Heart right ventricle (tissue), 16 donors: Measurements from ENCODE around the gene AUTS2. TPM values are rescaled to one million over a fixed set of nuclear protein-coding genes. Genes with fewer than 3 reads are reported as not detected.
"Not testable (repeated sequence)": the region's sequence is repeated elsewhere in the genome, so short reads cannot be mapped to it uniquely, and the experiment has no call there.

ENCODE experiments used
- ATAC-seq, 8 donors: fragments of 200-7000 bp; cut with Tn5 transposase; one replicate each; pipeline ENCODE4 v1.9.1; 2020; ENCODE audit warnings: mild to moderate bottlenecking in 8 of 8, moderate library complexity in 8 of 8, moderate number of reproducible peaks in 1 of 8
- DNase-seq, 2 donors: peaks; one replicate each; pipeline ENCODE4 v3.0.0-alpha.2; 2020
- H3K27ac ChIP-seq, 10 donors: fragments of 200-600 bp; sonication (generic) in 2 of 10; one replicate each; pipeline versions ENCODE4 v1.5.0 to v1.8.0; 2020 to 2022; ENCODE audit warnings: mild to moderate bottlenecking in 3 of 10
- H3K27me3 ChIP-seq, 7 donors: fragments of 200-600 bp; one replicate each; pipeline ENCODE4 v1.8.0; 2021 to 2022; ENCODE audit warnings: mild to moderate bottlenecking in 2 of 7
- H3K36me3 ChIP-seq, 9 donors: fragments of 200-600 bp; sonication (generic) in 1 of 9; one replicate each; pipeline versions ENCODE4 v1.5.0 to v1.8.0; 2020 to 2022; ENCODE audit warnings: mild to moderate bottlenecking in 2 of 9
- H3K4me1 ChIP-seq, 9 donors: fragments of 200-600 bp; sonication (generic) in 1 of 9; one replicate each; pipeline versions ENCODE4 v1.5.0 to v1.8.0; 2020 to 2022; ENCODE audit warnings: mild to moderate bottlenecking in 4 of 9
- H3K4me3 ChIP-seq, 10 donors: fragments of 200-600 bp; sonication (generic) in 2 of 10; one replicate each; pipeline versions ENCODE4 v1.5.0 to v1.8.0; 2020 to 2022; ENCODE audit warnings: mild to moderate bottlenecking in 7 of 10, moderate library complexity in 2 of 10
- H3K9me3 ChIP-seq, 11 donors: fragments of 200-600 bp in 10 of 11; sonication (generic) in 2 of 11; one replicate each; pipeline versions ENCODE4 v1.5.0 to v1.8.0; 2013 to 2022; ENCODE audit warnings: mild to moderate bottlenecking in 2 of 11, control low read depth in 1 of 11, moderate library complexity in 1 of 11
- CTCF ChIP-seq, 9 donors: fragments of 200-600 bp; sonication (generic) in 2 of 9; IDR thresholded peaks; one replicate each; pipeline versions ENCODE4 v1.5.0 to v1.8.0; 2021 to 2022; ENCODE audit warnings: antibody characterized with exemption in 9 of 9, mild to moderate bottlenecking in 5 of 9, moderate library complexity in 1 of 9
- WGBS, 2 donors: extraction: QIAGEN DNeasy Blood & Tissue Kit; methylation state at CpG; one replicate each; pipeline ENCODE4 v1.1.7; 2013; ENCODE audit warnings: inconsistent platforms in 1 of 2; 5-methylcytosine and 5-hydroxymethylcytosine counted together
- intact Hi-C, 10 donors: fragments of 100-400 bp; cut with DNase I; formaldehyde crosslinking; loops; one replicate each; pipeline versions ENCODE4 v1.11.1 to v1.14.2; 2022
- polyA plus RNA-seq, 2 donors: library from polyadenylated mRNA; stranded (reverse); fragments of 200-250 nt; gene quantifications; one replicate each; pipeline ENCODE4 v1.2.3, GENCODE V29; 2013
- total RNA-seq, 10 donors: library from RNA; stranded (reverse); fragmentation: NEBNext Ultra II Directional in 3 of 10; extraction: Animal tissue kit (Norgen Biotek cat#: 25700) in 3 of 10; gene quantifications; one replicate each; pipeline versions ENCODE4 v1.2.1 to v1.2.4, GENCODE V29; 2021 to 2023
- donor health status: Arrhythmogenic right ventricular cardiomyopathy.
- donor health status: ischemic (EF 13 %, LVEDD 7.1; RV severe dilation, severe dysfunction).
- donor health status: healthy with polysubstance abuse.
- donor health status: DM: no; HTN: yes; CAD: no.
- donor health status: DM: no; HTN: no; CAD: no.
- donor health status: ischemic (EF 25% LVEDD 6.9; RV normal size, moderate dysfunction).
- donor health status: ischemic (EF 25% LVEDD 5.7; RV mildly dilated, moderate dysfunction).
- donor health status: healthy.
- donor health status: DM: yes; HTN: yes; CAD: no.
- donor health status: Ischemic cardiomyopathy.
- donor health status: ischemic (EF 35%, LVEDD 5.7; RV mildly dilated, moderate dysfunction).
- donor health status: nonischemic (EF 11% LVEDD 7.7; RV severe dilation, severe dysfunction).
- donor health status: DM: yes; HTN: yes; CAD: no.
- donor health status: PGD.
- donor health status: ischemic (EF 29% LVEDD 5.4; RV normal size, mild dysfunction).
- donor health status: nonischemic (EF 23%, LVEDD 6.1; RV moderate dilation, normal function).

Gene AUTS2
- total and polyA plus RNA-seq, 12 donors = 1.6 to 11.2 (median 7.3) TPM

GRCh38 chr7:70591643-70592042 lies 993.4 kb downstream of the AUTS2 start:
- Histone ChIP-seq H3K9me3 (no peaks in the 10 kb centered on the region), H3K36me3 (no peaks in the 10 kb centered on the region), H3K27me3 (peaks cover 0 to 18% (median 3%) of the 10 kb centered on the region in 7 donors), H3K4me3 (no peak overlapping the region), H3K27ac (no peak overlapping the region), H3K4me1 (peaks cover 0 to 7% (median 0%) of the 10 kb centered on the region in 9 donors)
- 97 to 98% methylated on average over 8 of the region's 8 CpGs for WGBS, 2 donors
- DNase-seq (no peak), ATAC-seq (no peak)
- no peak for TF ChIP-seq CTCF (IDR thresholded peaks at IDR 0.05)
- intact Hi-C loops = no loop called here

GRCh38 chr7:70592171-70592570 lies 993.9 kb downstream of the AUTS2 start:
- H3K4me1 ChIP-seq = peaks cover 0 to 7% (median 0%) of the 10 kb centered on the region in 9 donors
- intact Hi-C loops = no loop called here
- WGBS, 2 donors = 95 to 97% methylated on average over 4 of the region's 4 CpGs
- peaks cover 0 to 21% (median 7%) of the 10 kb centered on the region in 7 donors for H3K27me3 ChIP-seq
- no peak for TF ChIP-seq CTCF (IDR thresholded peaks at IDR 0.05)
- DNase-seq (no peak), ATAC-seq (no peak)
- no peak overlapping the region for H3K4me3 ChIP-seq
- no peaks in the 10 kb centered on the region for H3K36me3 ChIP-seq
- H3K9me3 ChIP-seq = no peaks in the 10 kb centered on the region
- H3K27ac ChIP-seq = no peak overlapping the region

- WGBS, 2 donors = 90 to 91% methylated on average over 4 of the region's 4 CpGs
- DNase-seq (no peak), ATAC-seq (no peak)
- intact Hi-C loops = no loop called here
- H3K4me1 ChIP-seq = peaks cover 0 to 7% (median 0%) of the 10 kb centered on the region in 9 donors
- no peaks in the 10 kb centered on the region for H3K36me3 ChIP-seq
- no peak overlapping the region for H3K27ac ChIP-seq
- H3K9me3 ChIP-seq = no peaks in the 10 kb centered on the region
- H3K4me3 ChIP-seq = no peak overlapping the region
- TF ChIP-seq CTCF (IDR thresholded peaks at IDR 0.05) = no peak
- H3K27me3 ChIP-seq = peaks cover 0 to 25% (median 8%) of the 10 kb centered on the region in 7 donors
Measured at GRCh38 chr7:70594170-70594569, 995.9 kb downstream of the AUTS2 start.

- ATAC-seq, intact Hi-C loops: not testable (repeated sequence)
- 94 to 97% methylated on average over 7 of the region's 7 CpGs for WGBS, 2 donors
Measured at GRCh38 chr7:70594885-70595284, 996.6 kb downstream of the AUTS2 start.

GRCh38 chr7:70595370-70595754 lies 997.1 kb downstream of the AUTS2 start:
- TF ChIP-seq CTCF (IDR thresholded peaks at IDR 0.05) = no peak
- peaks cover 0 to 4% (median 0%) of the 10 kb centered on the region in 11 donors for H3K9me3 ChIP-seq
- peaks cover 0 to 25% (median 8%) of the 10 kb centered on the region in 7 donors for H3K27me3 ChIP-seq
- peak overlapping the region in 4 of 10 donors; percentile 32 to 44 (median 36) for H3K4me3 ChIP-seq
- intact Hi-C loops = no loop called here
- no peaks in the 10 kb centered on the region for H3K36me3 ChIP-seq
- H3K4me1 ChIP-seq = peaks cover 0 to 7% (median 0%) of the 10 kb centered on the region in 9 donors
- no peak for ATAC-seq
- no peak for DNase-seq
- WGBS, 2 donors = 57 to 58% methylated on average over 6 of the region's 6 CpGs
- no peak overlapping the region for H3K27ac ChIP-seq

More at GRCh38 chr7:70594885-70595284, 996.6 kb downstream of the AUTS2 start:
- H3K4me3 ChIP-seq, H3K36me3 ChIP-seq, H3K27ac ChIP-seq, H3K4me1 ChIP-seq, H3K9me3 ChIP-seq, DNase-seq: not testable (repeated sequence)
- peaks cover 0 to 25% (median 8%) of the 10 kb centered on the region in 7 donors for H3K27me3 ChIP-seq
